NCI-H146 (cell line): Measurements from ENCODE around the gene SMIM31.
A peak's percentile ranks its signal among the peaks of the same experiment; 100 is the strongest.

Experiments
- DNase-seq: peaks from one replicate; lab custom pipeline; 2025; lab: John Stamatoyannopoulos, UW

Gene SMIM31

DNA sequence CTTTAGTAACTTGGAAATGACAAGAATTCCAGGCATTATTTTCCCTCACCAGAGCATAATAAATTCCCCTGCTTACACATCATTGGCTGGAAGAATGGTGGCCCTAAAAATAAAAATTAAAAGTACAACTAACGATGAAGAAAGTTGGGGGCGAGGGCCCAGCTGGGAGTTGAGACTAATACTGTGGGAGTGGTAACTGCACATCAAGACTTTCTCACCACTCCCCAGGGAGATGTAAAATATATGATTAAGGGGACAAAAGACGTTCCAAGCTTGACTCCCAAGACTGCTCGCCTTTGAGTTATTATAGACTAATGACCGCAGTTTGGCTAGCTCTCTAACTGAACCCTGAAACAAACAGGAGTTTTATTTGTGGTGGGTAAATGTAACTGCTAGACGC, 30.0 kb downstream of the SMIM31 start:
- no peak for DNase-seq

DNA sequence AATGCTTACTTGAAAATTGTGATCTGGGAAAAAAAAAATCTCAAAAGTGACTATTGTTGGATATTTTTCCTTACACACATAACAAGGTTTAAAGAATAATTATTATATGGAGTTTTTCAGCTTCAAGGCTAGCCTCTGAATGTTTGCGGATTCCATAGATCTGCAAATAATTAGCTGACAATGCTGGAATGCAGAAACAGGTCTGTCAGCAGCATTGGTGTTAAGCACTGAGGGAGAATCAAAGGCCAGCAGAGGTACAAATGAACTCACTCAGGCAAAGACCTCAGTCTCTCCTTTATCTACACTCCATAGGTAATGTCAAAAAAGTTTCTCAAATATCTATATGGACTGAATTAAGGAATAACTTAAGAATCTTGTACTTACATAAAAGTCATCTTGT, 35.1 kb downstream of the SMIM31 start:
- no peak for DNase-seq

DNA sequence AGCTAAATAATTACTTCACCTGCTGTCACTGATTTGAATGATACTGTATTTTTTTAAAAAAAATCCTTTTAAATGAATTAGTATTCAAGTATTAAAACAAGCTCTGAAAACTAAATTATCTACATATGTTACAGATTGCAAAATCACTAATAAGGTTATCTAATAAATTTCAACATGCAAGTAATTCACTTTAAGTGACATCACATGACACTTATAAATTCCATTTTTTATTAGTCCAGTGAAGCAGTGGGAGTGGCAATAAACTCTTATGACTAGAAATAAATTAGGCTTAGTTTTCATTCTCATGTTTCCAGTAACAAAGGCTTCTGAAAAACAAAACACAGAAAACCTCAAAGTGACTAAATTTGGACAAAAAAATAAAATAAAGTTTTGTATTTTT, 36.3 kb downstream of the SMIM31 start:
- DNase-seq = no peak

DNA sequence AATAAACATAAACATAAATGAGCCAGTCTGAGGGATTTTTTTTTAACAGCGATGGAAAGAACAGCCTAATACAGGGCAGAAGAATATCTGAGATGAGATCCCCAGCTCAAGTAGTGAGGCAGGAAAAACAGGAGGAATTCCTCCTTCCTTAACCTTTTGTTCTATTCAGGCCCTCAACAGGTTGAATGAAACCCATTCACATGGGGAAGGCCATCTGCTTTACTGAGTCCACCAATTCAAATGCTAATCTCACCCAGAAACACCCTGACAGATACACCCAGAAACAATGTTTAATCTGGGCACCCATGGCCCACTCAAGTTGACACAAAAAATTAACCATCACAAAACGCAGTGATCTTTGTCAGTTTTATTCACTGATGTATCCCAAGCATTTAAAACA, 45.5 kb downstream of the SMIM31 start:
- DNase-seq = no peak

DNA sequence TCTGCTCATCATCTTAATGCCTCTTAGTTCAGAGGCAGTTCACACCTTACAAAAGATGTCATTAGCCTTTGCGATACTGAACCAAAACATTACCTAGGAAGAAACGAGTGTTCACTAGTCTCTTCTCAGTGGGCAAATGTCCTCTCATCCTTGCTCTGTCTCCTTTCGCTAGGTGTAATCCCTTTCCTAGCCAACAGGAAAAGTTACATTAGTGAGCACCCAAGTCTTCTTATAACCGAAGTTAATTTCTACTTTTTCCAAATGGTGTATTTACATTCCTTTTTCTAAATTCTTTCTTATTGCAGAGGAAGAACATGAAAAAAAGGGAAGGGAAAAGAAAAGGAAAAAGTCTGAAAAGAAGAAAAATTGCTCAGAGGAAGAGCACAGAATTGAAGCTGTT, 46.9 kb downstream of the SMIM31 start:
- DNase-seq = no peak

DNA sequence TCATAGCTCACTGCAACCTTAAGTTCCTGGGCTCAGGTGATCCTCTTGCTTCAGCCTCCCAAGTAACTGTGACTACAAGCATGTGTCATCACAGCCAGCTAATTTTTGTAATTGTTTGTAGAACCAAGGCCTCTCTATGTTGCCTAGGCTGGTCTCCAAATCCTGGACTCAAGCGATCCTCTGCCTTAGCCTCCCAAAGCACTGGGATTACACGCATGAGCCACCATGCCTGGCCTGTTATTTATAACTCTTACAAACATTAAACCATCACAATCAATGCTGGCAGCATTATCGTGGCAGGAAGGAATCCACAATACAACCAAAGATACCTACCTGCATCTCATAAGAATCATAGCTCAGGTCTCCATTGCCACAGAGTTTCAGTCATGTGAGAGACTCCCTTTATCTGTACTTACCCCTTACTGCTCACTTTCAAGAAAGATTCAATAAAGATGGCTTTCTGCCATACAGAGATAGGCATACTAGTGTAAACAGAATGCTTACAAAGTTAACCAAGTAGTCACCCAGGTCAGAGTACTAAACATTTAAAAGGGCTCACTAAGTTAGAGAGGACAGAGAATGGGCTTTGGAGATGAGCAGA, 48.5 kb downstream of the SMIM31 start:
- no peak for DNase-seq

DNA sequence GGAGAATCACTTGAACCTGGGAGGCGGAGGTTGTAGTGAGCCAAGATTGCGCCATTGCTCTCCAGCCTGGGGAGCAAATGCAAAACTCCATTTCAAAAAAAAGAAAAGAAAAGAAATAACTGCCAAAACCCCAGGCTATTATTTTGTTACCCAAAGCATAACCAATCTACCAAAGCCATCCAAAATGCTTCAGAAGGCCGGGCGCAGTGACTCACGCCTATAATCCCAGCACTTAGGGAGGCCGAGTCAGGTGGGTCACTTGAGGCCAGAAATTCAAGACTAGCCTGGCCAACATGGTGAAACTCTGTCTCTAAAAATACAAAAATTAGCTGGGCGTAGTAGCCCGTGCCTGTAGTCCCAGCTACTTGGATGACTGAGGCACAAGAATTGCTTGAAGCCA, 49.8 kb downstream of the SMIM31 start:
- DNase-seq = no peak

DNA sequence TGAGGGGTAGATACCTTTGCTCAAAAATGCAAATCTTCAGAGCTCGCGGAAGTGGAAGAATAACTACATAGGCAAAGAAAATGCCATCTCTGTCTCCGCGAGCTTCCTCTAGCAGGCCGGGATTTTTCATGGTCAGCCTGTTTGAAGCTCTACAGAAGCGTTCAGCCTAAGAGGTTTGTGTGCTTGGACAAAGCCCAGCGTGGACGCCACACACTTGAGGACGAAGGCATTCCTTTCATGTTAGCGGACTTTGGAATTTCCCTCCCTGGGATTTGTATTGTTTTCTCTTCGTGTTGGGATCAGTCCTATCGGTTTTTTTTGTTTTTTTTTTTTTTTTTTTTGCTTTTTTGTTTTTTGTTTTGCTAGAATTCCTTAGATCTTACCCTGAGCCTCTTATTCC, 53.7 kb downstream of the SMIM31 start:
- DNase-seq = no peak

DNA sequence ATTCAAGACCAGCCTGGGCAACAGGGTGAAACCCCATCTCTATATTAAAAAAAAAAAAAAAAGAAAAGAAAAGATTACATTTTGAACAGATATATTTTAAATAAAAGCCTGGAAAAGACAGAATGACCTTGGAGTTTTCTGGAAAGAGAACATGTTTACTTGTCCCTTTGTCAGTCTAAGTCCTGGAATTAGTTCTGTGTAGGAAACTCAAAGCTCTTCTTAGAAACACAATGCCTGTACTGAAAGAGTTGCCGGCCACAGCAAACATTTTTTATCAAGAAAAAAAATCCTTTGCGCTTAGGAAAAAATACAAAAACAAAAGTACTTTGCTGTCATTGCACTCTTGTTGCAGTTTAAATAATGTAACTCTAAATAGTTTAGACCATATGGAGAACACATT, 59.6 kb downstream of the SMIM31 start:
- no peak for DNase-seq

DNA sequence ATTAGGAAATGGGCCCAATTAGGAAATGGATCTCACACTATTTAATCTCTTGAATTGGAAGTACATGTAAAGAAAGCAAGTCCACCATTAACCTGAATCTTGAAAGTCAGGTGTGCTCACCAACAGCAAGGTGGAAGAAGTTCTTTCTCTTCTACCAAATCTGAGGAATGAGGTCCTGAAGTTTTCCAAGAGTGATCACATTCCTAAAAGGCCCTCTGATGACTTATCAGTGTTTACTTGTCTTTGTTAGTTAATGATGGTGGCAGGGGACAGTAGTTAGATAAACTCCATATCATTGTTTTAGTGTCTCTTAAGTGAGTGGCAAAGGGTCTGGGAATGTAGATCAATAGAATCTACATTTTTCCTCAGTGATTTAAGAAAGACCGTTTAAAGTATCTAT, 61.8 kb downstream of the SMIM31 start:
- no peak for DNase-seq

DNA sequence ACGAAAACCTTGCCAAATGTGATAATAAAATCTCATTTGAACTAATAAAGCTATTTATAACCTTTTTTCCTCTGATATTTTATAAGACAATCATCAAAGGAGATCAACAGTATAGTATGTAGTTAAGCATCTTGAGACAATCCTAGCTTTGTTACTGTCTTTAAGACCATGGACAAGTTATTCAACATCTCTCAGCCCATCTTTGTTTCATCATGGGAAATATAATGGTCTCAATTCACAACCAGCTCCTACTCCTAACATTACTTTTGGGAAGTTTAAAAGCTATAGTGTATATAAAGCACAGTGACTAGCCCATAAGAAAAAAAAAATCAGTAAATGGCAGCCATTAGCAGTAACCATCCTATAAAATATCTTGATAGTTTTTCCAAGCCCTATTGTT, 65.4 kb downstream of the SMIM31 start:
- no peak for DNase-seq

DNA sequence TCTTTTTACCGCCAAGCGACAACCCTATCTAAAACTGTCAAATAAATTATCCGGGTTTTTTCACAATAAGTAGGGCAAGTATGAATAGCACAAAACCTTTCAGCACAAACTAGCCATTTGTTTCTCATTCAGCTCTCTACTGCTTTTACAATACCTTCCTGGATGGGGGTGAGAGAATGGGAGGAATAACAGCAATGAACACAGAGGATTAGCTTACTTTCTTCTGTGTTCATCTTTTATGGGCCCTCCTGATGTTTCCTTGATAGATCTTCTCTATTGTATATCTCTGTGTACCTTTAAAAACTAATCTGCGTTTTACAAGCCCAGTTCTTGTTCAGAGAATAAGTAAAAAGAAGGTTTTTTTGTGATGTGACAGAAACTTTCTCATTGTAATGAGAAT, 67.8 kb downstream of the SMIM31 start:
- no peak for DNase-seq

DNA sequence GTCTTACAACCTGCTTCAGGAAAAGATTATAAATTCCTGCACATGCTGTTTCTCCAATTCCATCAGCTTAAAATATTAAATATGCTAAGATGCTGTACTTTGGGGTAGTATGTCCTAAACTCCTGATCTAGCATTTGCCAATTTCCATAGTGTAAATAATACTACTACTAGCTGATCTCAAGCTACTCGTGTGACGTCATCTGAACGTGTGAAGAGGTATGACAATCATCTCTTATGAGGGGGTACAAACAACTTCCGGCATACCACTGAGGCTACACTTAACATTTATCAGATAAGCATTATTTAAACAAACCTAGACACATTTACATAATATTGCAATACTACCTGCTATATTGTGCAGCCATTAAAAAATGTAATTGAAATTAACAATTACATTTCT, 70.7 kb downstream of the SMIM31 start:
- DNase-seq = no peak

DNA sequence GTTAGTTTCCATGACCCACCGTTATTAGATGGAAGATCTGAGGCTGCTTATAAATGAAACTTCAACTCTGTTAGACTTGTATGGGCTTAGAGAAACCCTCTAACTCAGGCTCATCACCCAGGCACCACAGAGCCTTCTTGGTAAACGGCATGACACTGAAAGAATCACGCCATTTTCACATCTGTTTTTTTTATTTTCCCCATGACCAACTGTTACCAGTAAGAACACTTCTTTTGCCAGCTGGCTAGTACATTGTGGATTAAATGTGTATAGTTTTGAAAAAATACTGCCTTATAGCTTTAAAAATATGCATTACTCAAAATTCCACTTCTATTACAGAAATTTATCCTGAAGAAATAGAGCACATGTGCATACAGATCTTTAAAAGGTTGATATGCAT, 75.0 kb downstream of the SMIM31 start:
- DNase-seq = no peak

DNA sequence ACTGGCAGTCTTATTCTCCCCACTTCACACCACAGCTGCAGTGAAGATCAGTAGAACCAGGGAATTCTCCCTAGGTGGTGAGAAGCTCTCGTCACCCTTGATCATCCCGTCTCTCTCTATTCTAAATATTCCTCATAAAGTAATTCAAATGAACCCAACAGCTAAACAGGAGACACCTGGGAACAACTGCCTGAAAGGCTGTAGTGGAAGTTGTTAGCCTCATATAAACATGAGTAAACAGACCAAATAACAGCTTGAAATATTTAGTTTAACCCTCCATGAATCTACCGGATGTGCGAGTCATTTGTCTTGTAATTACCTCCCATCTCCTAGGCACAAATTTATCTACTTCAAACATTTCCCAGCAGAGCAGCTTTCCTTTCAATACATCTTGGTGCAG, 92.6 kb downstream of the SMIM31 start:
- peak; percentile 53 for DNase-seq

DNA sequence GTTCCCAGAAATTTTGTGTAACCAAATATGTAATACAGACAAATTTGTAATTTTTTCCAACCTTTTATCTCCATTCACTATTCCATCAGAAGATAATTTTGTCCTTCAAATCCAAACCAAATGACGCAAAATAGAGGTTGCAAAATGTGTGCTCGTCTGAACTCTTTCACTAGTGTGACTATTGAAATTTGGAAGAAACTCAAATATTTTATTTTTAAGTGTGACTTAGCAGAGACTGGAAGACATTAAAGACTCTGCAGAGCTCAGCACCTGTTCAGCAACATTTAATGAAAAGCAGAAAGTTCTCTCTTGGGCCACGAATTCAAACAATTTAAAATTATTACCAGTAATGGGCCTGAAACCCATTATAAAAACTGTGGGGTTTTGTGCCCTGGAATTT, 93.1 kb downstream of the SMIM31 start:
- no peak for DNase-seq

DNA sequence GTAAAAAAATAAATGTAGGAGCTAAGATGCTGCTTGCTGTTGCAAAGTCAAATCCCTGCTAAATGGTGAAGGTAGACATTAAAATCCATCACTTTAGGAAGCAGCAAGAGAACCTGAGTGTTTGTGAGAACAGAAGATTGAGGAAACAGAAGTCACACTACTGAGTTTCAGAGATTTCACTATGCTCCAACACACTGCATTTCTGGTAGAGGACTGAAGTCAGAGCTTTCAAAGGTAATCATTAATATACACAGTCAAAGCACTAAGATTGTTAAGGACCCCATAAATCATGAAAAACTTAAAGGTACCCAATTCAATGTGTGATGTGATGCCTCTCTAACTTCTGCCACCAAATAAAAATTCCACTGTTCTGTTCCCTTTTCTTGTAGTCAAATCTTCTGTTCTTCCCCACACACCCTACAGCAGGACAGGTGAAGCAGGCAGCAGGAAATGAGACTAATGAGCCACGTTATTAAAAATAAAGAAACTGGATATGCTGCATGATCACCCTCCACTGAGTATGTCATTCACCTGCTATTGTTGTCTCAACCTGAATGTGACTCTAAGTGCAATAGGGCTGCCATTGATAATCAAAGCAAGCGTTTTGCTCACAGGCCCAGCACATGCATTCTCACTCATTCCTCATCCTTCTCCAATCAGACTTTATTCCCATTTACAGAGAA, 94.2 kb downstream of the SMIM31 start:
- peak; percentile 58 for DNase-seq
